HG03469 (cell line): ENCODE measurements around the gene JAML.

Experiments
- ATAC-seq: cut with Tn5 transposase; IDR thresholded peaks from one replicate; pipeline ENCODE4 v1.9.1; 2021; ENCODE audit warnings: mild to moderate bottlenecking, moderate library complexity, moderate number of reproducible peaks; ENCODE audit not compliant: unreplicated experiment

Gene JAML

GRCh38 chr11:118224511-118225188 lies at the start of gene JAML:
Gene JAML (minus strand): TSS chr11:118225011. CDS start chr11:118214866, 10,145 bp downstream.
- ATAC-seq = no peak

- no peak for ATAC-seq
Measured at GRCh38 chr11:118274186-118274585, 49.4 kb upstream of the JAML start.

GRCh38 chr11:118272001-118272400 lies 47.2 kb upstream of the JAML start:
- no peak for ATAC-seq

- no peak for ATAC-seq
Measured at GRCh38 chr11:118267486-118267885, 42.7 kb upstream of the JAML start.

GRCh38 chr11:118265954-118266353 lies 41.1 kb upstream of the JAML start:
- ATAC-seq = no peak

- no peak for ATAC-seq
Measured at GRCh38 chr11:118264569-118265465, 40.0 kb upstream of the JAML start.

- ATAC-seq = no peak
Measured at GRCh38 chr11:118263695-118264568, 39.1 kb upstream of the JAML start, which contains the start of gene MPZL2. Gene MPZL2 (minus strand): TSS chr11:118264297. CDS start chr11:118264153, 144 bp downstream.

- ATAC-seq = no peak
Measured at GRCh38 chr11:118263112-118263511, 38.3 kb upstream of the JAML start.

GRCh38 chr11:118260353-118260752 lies 35.5 kb upstream of the JAML start:
- no peak for ATAC-seq

- ATAC-seq = no peak
Measured at GRCh38 chr11:118259138-118259537, 34.3 kb upstream of the JAML start.

- ATAC-seq = no peak
Measured at GRCh38 chr11:118258410-118258809, 33.6 kb upstream of the JAML start.

GRCh38 chr11:118252688-118253087 lies 27.9 kb upstream of the JAML start:
- ATAC-seq = no peak

- ATAC-seq = no peak
Measured at GRCh38 chr11:118251858-118252652, 27.2 kb upstream of the JAML start, which contains the start of gene MPZL3. Gene MPZL3 (minus strand): TSS chr11:118252365. CDS start chr11:118252294, 71 bp downstream.

GRCh38 chr11:118247041-118247440 lies 22.2 kb upstream of the JAML start:
- ATAC-seq = no peak

- no peak for ATAC-seq
Measured at GRCh38 chr11:118245936-118246562, 21.2 kb upstream of the JAML start.

- ATAC-seq = no peak
Measured at GRCh38 chr11:118243993-118244762, 19.4 kb upstream of the JAML start.

- no peak for ATAC-seq
Measured at GRCh38 chr11:118243161-118243560, 18.4 kb upstream of the JAML start.

- no peak for ATAC-seq
Measured at GRCh38 chr11:118241764-118242098, 16.9 kb upstream of the JAML start.
